ENCODE measurements around the gene PCDHA8.

DNA sequence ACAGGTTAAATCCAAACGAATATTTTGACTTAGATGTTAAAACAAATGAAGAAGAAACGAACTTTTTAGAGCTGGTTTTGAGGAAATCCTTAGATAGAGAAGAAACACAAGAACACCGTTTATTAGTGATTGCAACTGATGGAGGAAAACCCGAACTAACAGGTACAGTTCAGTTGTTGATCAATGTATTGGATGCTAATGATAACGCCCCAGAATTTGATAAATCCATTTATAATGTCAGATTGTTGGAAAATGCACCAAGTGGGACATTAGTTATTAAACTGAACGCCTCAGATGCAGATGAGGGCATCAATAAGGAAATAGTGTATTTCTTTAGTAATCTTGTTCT, 18.7 kb upstream of the PCDHA8 start:
- TF ChIP-seq, protein P1, sequence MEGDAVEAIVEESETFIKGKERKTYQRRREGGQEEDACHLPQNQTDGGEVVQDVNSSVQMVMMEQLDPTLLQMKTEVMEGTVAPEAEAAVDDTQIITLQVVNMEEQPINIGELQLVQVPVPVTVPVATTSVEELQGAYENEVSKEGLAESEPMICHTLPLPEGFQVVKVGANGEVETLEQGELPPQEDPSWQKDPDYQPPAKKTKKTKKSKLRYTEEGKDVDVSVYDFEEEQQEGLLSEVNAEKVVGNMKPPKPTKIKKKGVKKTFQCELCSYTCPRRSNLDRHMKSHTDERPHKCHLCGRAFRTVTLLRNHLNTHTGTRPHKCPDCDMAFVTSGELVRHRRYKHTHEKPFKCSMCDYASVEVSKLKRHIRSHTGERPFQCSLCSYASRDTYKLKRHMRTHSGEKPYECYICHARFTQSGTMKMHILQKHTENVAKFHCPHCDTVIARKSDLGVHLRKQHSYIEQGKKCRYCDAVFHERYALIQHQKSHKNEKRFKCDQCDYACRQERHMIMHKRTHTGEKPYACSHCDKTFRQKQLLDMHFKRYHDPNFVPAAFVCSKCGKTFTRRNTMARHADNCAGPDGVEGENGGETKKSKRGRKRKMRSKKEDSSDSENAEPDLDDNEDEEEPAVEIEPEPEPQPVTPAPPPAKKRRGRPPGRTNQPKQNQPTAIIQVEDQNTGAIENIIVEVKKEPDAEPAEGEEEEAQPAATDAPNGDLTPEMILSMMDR (IDR thresholded peaks at IDR 0.05 in 8 of 11, conservative IDR thresholded peaks at IDR 0.05 in 3 of 11) = no peak
- TF ChIP-seq POLR2AphosphoS5 (IDR thresholded peaks at IDR 0.05) = no peak
- no peak for TF ChIP-seq POLR2A (IDR thresholded peaks at IDR 0.05)

Measured in spleen (tissue), 7 donors.